Kidney (tissue), 14 donors: ENCODE measurements around the gene SPNS2. TPM values are rescaled to one million over a fixed set of nuclear protein-coding genes. Genes with fewer than 3 reads are reported as not detected.

ENCODE experiments used
- DNase-seq, 5 donors: peaks; one replicate each; pipeline ENCODE4 v3.0.0-alpha.2; 2013 to 2020
- FAIRE-seq: peaks from 2 replicates; lab custom pipeline; 2012; peaks lifted over from hg19 to GRCh38; lab: Jason Lieb, UNC
- H3K27ac ChIP-seq, 2 donors: one replicate each; pipeline ENCODE4 v1.7.0; 2013; ENCODE audit warnings: low read depth in 2 of 2, low read length in 2 of 2, inconsistent platforms in 1 of 2
- H3K27me3 ChIP-seq: one replicate; pipeline ENCODE4 v1.7.1; 2013; ENCODE audit warnings: low read length, inconsistent platforms; ENCODE audit not compliant: control insufficient read depth, insufficient read depth
- H3K36me3 ChIP-seq, 3 donors: one replicate each; pipeline versions ENCODE4 v1.7.0 to v1.7.1; 2013; ENCODE audit warnings: low read length in 3 of 3, control low read depth in 1 of 3, inconsistent platforms in 1 of 3; ENCODE audit not compliant: insufficient read depth in 3 of 3, control insufficient read depth in 2 of 3
- H3K4me1 ChIP-seq, 3 donors: one replicate each; pipeline versions ENCODE4 v1.7.0 to v1.7.1; 2013; ENCODE audit warnings: low read length in 3 of 3, inconsistent platforms in 1 of 3, low read depth in 1 of 3; ENCODE audit not compliant: control insufficient read depth in 2 of 3, insufficient read depth in 2 of 3
- H3K4me3 ChIP-seq, 3 donors: one replicate each; pipeline versions ENCODE4 v1.7.0 to v1.8.1; 2013; ENCODE audit warnings: low read length in 3 of 3, control low read depth in 1 of 3, inconsistent platforms in 1 of 3
- H3K9ac ChIP-seq, 3 donors: one replicate each; pipeline versions ENCODE4 v1.7.0 to v1.7.1; 2013; ENCODE audit warnings: low read length in 3 of 3, control low read depth in 1 of 3, inconsistent platforms in 1 of 3
- H3K9me3 ChIP-seq, 3 donors: one replicate each; pipeline versions ENCODE4 v1.7.0 to v1.7.1; 2013; ENCODE audit warnings: low read length in 3 of 3, control low read depth in 1 of 3, inconsistent platforms in 1 of 3; ENCODE audit not compliant: control insufficient read depth in 2 of 3, insufficient read depth in 1 of 3
- intact Hi-C: fragments of 100-400 bp; cut with DNase I; formaldehyde crosslinking; loops from one replicate; pipeline ENCODE4 v1.11.1; 2022
- polyA plus RNA-seq: library from polyadenylated mRNA; stranded (reverse); fragments of 350-450 nt; fragmentation: Illumina TruSeq; extraction: RNeasy Lipid Tissue Mini Kit (QIAGEN cat#74804); gene quantifications from one replicate; pipeline ENCODE4 v1.2.3, GENCODE V29; 2014; ENCODE audit warnings: low read depth, low replicate concordance; ENCODE audit not compliant: insufficient read depth
- total RNA-seq: library from RNA; stranded (reverse); fragmentation: NEBNext Ultra II Directional; extraction: Animal tissue kit (Norgen Biotek cat#: 25700); gene quantifications from one replicate; pipeline ENCODE4 v1.2.1, GENCODE V29; 2021
- TF ChIP-seq, protein P1 (sequence below): IDR thresholded peaks from 3 replicates; pipeline ENCODE4 v1.5.1; 2012; ENCODE audit warnings: mild to moderate bottlenecking, moderate library complexity, borderline replicate concordance; ENCODE audit not compliant: insufficient read depth; ENCODE audit errors: extremely low read depth
- donor health status: control.
- donor health status: control.
- donor health status: control.
- donor health status: control.
- donor health status: control.
- donor health status: DM: yes; HTN: yes; CAD: no.
- donor health status: Normal renal cell carcinoma (clear cell type).

Gene SPNS2
- total and polyA plus RNA-seq, 2 donors from 2014 or later = 60.5 to 75.1 TPM

DNA sequence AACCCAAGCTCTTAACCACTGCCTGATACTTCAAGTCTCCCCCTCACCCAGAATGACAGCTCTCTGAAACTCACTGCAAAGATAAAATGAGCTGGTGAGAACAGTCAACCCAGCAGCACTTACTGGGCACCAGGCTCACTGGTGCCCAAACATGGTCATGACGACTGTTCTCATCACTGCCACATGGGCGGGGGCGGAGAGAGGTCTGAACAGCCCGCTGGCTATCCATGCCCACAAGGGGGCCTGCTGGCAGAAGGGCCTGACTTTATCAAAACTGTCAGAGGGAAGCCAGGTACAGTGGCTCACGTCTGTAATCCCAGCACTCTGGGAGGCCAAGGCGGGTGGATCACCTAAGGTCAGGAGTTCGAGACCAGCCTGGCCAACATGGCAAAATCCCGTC, 52.5 kb downstream of the SPNS2 start:
- H3K4me3 ChIP-seq = no peak overlapping the region
- TF ChIP-seq, protein P1, sequence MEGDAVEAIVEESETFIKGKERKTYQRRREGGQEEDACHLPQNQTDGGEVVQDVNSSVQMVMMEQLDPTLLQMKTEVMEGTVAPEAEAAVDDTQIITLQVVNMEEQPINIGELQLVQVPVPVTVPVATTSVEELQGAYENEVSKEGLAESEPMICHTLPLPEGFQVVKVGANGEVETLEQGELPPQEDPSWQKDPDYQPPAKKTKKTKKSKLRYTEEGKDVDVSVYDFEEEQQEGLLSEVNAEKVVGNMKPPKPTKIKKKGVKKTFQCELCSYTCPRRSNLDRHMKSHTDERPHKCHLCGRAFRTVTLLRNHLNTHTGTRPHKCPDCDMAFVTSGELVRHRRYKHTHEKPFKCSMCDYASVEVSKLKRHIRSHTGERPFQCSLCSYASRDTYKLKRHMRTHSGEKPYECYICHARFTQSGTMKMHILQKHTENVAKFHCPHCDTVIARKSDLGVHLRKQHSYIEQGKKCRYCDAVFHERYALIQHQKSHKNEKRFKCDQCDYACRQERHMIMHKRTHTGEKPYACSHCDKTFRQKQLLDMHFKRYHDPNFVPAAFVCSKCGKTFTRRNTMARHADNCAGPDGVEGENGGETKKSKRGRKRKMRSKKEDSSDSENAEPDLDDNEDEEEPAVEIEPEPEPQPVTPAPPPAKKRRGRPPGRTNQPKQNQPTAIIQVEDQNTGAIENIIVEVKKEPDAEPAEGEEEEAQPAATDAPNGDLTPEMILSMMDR = no peak
- no peaks in the 10 kb centered on the region for H3K27me3 ChIP-seq
- peaks cover 0 to 27% (median 13%) of the 10 kb centered on the region in 3 donors for H3K36me3 ChIP-seq
- H3K27ac ChIP-seq = no peak overlapping the region
- DNase-seq = peak in 1 of 5 donors; percentile 35
- H3K4me1 ChIP-seq = peaks cover under 1 to 14% (median 8%) of the 10 kb centered on the region in 3 donors
- no peaks in the 10 kb centered on the region for H3K9me3 ChIP-seq
- intact Hi-C loops = no loop called here
- FAIRE-seq = no peak
- H3K9ac ChIP-seq = no peak overlapping the region

DNA sequence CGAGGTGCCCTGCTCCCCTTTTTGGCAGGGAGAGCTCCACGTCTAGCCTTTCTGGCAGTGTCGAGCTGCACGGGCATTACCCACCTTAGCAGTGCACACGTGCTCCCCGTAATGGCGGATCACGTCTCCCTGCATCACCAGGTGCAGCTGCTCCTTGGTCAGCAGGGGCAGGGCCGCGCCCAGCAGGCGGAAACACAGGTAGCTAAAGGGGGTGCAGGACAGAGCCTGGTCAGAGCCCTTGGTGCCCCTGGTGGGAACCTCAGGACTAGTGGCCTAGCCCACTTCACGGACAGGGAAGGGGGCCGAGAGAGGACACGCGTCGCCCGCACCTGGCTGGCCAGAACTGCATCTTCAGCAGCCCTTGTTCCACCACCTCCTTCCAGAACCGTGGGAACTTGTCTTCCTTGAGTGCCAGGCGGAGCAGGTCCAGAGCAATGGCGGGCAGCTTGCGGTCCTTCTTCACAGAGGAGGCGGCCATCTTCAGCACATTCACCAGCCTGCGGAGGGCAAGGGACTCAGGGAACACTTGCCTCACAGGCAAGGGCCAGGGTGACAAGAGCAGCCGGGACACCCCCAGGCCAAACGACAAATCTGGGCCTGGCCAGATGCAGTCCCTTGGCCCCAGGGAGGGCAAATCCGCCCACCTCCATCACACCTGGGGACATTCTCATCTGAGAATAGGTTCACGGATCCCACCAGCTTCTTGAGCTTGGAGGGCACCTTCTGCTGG, 53.3 kb downstream of the SPNS2 start:
- TF ChIP-seq, protein P1 = no peak
- H3K4me1 ChIP-seq = peaks cover 4 to 14% (median 9%) of the 10 kb centered on the region in 3 donors
- no peak overlapping the region for H3K27ac ChIP-seq
- H3K27me3 ChIP-seq = no peaks in the 10 kb centered on the region
- H3K36me3 ChIP-seq = peaks cover 0 to 27% (median 10%) of the 10 kb centered on the region in 3 donors
- no peak overlapping the region for H3K4me3 ChIP-seq
- no peak overlapping the region for H3K9ac ChIP-seq
- FAIRE-seq (no peak), DNase-seq (peak in 1 of 5 donors; percentile 60)
- intact Hi-C loops = no loop called here
- H3K9me3 ChIP-seq = no peaks in the 10 kb centered on the region

DNA sequence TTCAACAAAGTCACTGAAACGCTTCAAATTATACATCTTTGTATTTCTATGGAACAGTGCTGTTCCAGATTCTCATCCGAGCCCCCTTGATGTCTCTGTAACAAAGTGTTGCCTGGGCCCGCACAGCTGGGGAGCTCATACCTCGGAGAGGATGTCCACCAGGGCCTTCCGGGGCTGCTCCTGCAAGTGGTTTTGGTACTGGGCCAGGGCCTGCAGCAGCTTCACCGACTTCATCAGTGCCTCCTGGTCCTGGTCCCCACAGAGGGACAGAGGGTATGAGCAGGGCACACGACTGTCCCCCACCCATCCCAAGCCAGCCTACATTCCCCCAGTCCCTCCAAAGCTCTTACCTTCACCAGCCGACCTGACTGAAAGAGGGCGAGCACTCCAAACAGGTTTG, 55.0 kb downstream of the SPNS2 start:
- TF ChIP-seq, protein P1 = no peak
- Histone ChIP-seq H3K4me3 (no peak overlapping the region), H3K9ac (no peak overlapping the region), H3K27me3 (no peaks in the 10 kb centered on the region), H3K4me1 (peaks cover 4 to 15% (median 13%) of the 10 kb centered on the region in 3 donors), H3K27ac (no peak overlapping the region), H3K36me3 (peaks cover 0 to 17% (median 3%) of the 10 kb centered on the region in 3 donors), H3K9me3 (no peaks in the 10 kb centered on the region)
- FAIRE-seq = no peak
- intact Hi-C loops = no loop called here
- DNase-seq = peak in 1 of 5 donors; percentile 71
